H9 (cell line): ENCODE data around the gene C17orf78. TPM values are rescaled to one million over a fixed set of nuclear protein-coding genes. Genes with fewer than 3 reads are reported as not detected.

ENCODE experiments used
- DNase-seq: peaks from one replicate; pipeline ENCODE4 v3.0.0-alpha.2; 2017
- H2AFZ ChIP-seq: one replicate; pipeline ENCODE4 v1.6.1; 2013; ENCODE audit warnings: mild to moderate bottlenecking, low read length, control low read depth, moderate library complexity
- H2AK5ac ChIP-seq: 2 replicates; pipeline ENCODE4 v1.6.1; 2013; ENCODE audit warnings: low read length, control low read depth, mixed read lengths; ENCODE audit not compliant: insufficient read length
- H2BK120ac ChIP-seq: one replicate; pipeline ENCODE4 v1.6.1; 2013; ENCODE audit warnings: low read depth, mild to moderate bottlenecking, low read length, control low read depth, inconsistent platforms; ENCODE audit not compliant: poor library complexity, severe bottlenecking
- H2BK12ac ChIP-seq: 2 replicates; pipeline ENCODE4 v1.6.1; 2013; ENCODE audit warnings: low read length, control low read depth, mixed read lengths, low read depth; ENCODE audit not compliant: insufficient read length
- H2BK15ac ChIP-seq: 2 replicates; pipeline ENCODE4 v1.6.1; 2013; ENCODE audit warnings: low read depth, low read length, control low read depth
- H2BK20ac ChIP-seq: one replicate; pipeline ENCODE4 v1.6.1; 2013; ENCODE audit warnings: low read depth, mild to moderate bottlenecking, low read length, control low read depth, inconsistent platforms; ENCODE audit not compliant: poor library complexity, severe bottlenecking
- H2BK5ac ChIP-seq: 2 replicates; pipeline ENCODE4 v1.6.1; 2013; ENCODE audit warnings: low read length, control low read depth, mixed read lengths; ENCODE audit not compliant: insufficient read length
- H3K14ac ChIP-seq: 2 replicates; pipeline ENCODE4 v1.6.1; 2013; ENCODE audit warnings: low read length, control low read depth; ENCODE audit not compliant: insufficient read depth
- H3K18ac ChIP-seq: 2 replicates; pipeline ENCODE4 v1.6.1; 2013; ENCODE audit warnings: low read depth, mild to moderate bottlenecking, mixed read lengths, low read length, control low read depth; ENCODE audit not compliant: insufficient read length
- H3K23ac ChIP-seq: 2 replicates; pipeline ENCODE4 v1.6.1; 2013; ENCODE audit warnings: low read length, control low read depth, mixed read lengths, low read depth; ENCODE audit not compliant: insufficient read length
- H3K23me2 ChIP-seq: 2 replicates; pipeline ENCODE4 v1.6.1; 2013; ENCODE audit warnings: low read depth, mild to moderate bottlenecking, mixed read lengths, low read length, control low read depth; ENCODE audit not compliant: insufficient read length, poor library complexity, severe bottlenecking
- H3K27ac ChIP-seq: 2 replicates; pipeline ENCODE4 v1.5.1; 2013; ENCODE audit warnings: low read length, control low read depth, mixed read lengths, low read depth; ENCODE audit not compliant: insufficient read length
- H3K27me3 ChIP-seq: 2 replicates; pipeline ENCODE4 v1.6.1; 2013; ENCODE audit warnings: low read length, control low read depth, inconsistent platforms; ENCODE audit not compliant: insufficient read depth
- H3K4ac ChIP-seq: 2 replicates; pipeline ENCODE4 v1.6.1; 2013; ENCODE audit warnings: low read depth, mild to moderate bottlenecking, control low read depth, inconsistent platforms, low read length, moderate library complexity
- H3K4me1 ChIP-seq: 2 replicates; pipeline ENCODE4 v1.6.1; 2013; ENCODE audit warnings: low read length, control low read depth, inconsistent platforms; ENCODE audit not compliant: insufficient read depth
- H3K4me2 ChIP-seq: 2 replicates; pipeline ENCODE4 v1.6.1; 2013; ENCODE audit warnings: low read length, control low read depth, mixed read lengths; ENCODE audit not compliant: insufficient read length, insufficient read depth
- H3K56ac ChIP-seq: 2 replicates; pipeline ENCODE4 v1.6.1; 2013; ENCODE audit warnings: low read depth, mild to moderate bottlenecking, mixed read lengths, low read length, control low read depth; ENCODE audit not compliant: insufficient read length
- H3K79me1 ChIP-seq: 2 replicates; pipeline ENCODE4 v1.6.1; 2013; ENCODE audit warnings: low read depth, mild to moderate bottlenecking, moderate library complexity, low read length, control low read depth, inconsistent platforms; ENCODE audit not compliant: insufficient read depth, poor library complexity, severe bottlenecking
- H3K79me2 ChIP-seq: 2 replicates; pipeline ENCODE4 v1.6.1; 2013; ENCODE audit warnings: low read length, control low read depth, inconsistent platforms; ENCODE audit not compliant: insufficient read depth
- H3K9ac ChIP-seq: 2 replicates; pipeline ENCODE4 v1.6.1; 2013; ENCODE audit warnings: low read length, control low read depth, mixed read lengths; ENCODE audit not compliant: insufficient read length; ENCODE audit errors: extremely low read depth
- H3K9me3 ChIP-seq: one replicate; pipeline ENCODE4 v1.6.1; 2013; ENCODE audit warnings: low read depth, low read length, inconsistent platforms; ENCODE audit not compliant: control insufficient read depth
- H3T11ph ChIP-seq: one replicate; pipeline ENCODE4 v1.6.1; 2013; ENCODE audit warnings: mild to moderate bottlenecking, low read length, control low read depth, inconsistent platforms
- H4K20me1 ChIP-seq: one replicate; pipeline ENCODE4 v1.6.1; 2013; ENCODE audit not compliant: control insufficient read depth, insufficient read length, insufficient read depth
- H4K5ac ChIP-seq: 2 replicates; pipeline ENCODE4 v1.6.1; 2013; ENCODE audit warnings: low read depth, mild to moderate bottlenecking, mixed read lengths, low read length, control low read depth; ENCODE audit not compliant: insufficient read length
- H4K8ac ChIP-seq: replicated peaks from 2 replicates; pipeline ENCODE4 v1.6.1; 2013; ENCODE audit warnings: low read length, control low read depth, mixed read lengths, low read depth; ENCODE audit not compliant: insufficient read length
- H4K91ac ChIP-seq: 2 replicates; pipeline ENCODE4 v1.6.1; 2013; ENCODE audit warnings: low read depth, mild to moderate bottlenecking, moderate library complexity, mixed read lengths, low read length, control low read depth; ENCODE audit not compliant: insufficient read length
- H3K27ac Mint-ChIP-seq, 3 experiments: 2 replicates in 2 of 3; 3 replicates in 1 of 3; pipeline ENCODE4 v1.8.0; 2020 to 2021; ENCODE audit warnings: mixed read lengths in 3 of 3, mild to moderate bottlenecking in 1 of 3, moderate library complexity in 1 of 3
- H3K27me3 Mint-ChIP-seq: 2 replicates; pipeline ENCODE4 v1.8.0; 2021; ENCODE audit warnings: low read depth, mild to moderate bottlenecking, moderate library complexity, mixed read lengths
- H3K36me3 Mint-ChIP-seq, 3 experiments: 2 replicates in 2 of 3; 3 replicates in 1 of 3; pipeline ENCODE4 v1.8.0; 2020 to 2021; ENCODE audit warnings: low read depth in 3 of 3, mixed read lengths in 3 of 3; ENCODE audit not compliant: insufficient read depth in 1 of 3
- H3K4me1 Mint-ChIP-seq, 2 experiments: 2 replicates each; pipeline ENCODE4 v1.8.0; 2020; ENCODE audit warnings: mixed read lengths in 2 of 2
- H3K4me3 Mint-ChIP-seq, 2 experiments: 2 replicates in 1 of 2; 3 replicates in 1 of 2; pipeline ENCODE4 v1.8.0; 2020 to 2021; ENCODE audit warnings: mild to moderate bottlenecking in 2 of 2, mixed read lengths in 2 of 2, moderate library complexity in 1 of 2
- H3K9me3 Mint-ChIP-seq, 2 experiments: 2 replicates in 1 of 2; 3 replicates in 1 of 2; pipeline ENCODE4 v1.8.0; 2020; ENCODE audit warnings: mild to moderate bottlenecking in 2 of 2, mixed read lengths in 2 of 2, moderate library complexity in 1 of 2
- WGBS: extraction: QIAGEN DNeasy Blood & Tissue Kit; methylation state at CpG from one replicate; pipeline ENCODE4 v1.1.7; 2013; ENCODE audit warnings: missing lambda C conversion rate, low lambda C conversion rate, mixed read lengths; ENCODE audit not compliant: insufficient read length; ENCODE audit errors: extremely low coverage; 5-methylcytosine and 5-hydroxymethylcytosine counted together
- total RNA-seq: library from RNA; stranded (reverse); gene quantifications from 2 replicates; pipeline ENCODE4 v1.2.1, GENCODE V29; 2021
- TF ChIP-seq, protein P1 (sequence below): fragments of 200-600 bp; sonication (generic); conservative IDR thresholded peaks from 3 replicates; pipeline ENCODE4 v1.8.0; 2021; ENCODE audit warnings: antibody characterized with exemption, mild to moderate bottlenecking

The C17orf78 gene
- total RNA-seq, 1 experiment from 2014 or later: not detected

DNA sequence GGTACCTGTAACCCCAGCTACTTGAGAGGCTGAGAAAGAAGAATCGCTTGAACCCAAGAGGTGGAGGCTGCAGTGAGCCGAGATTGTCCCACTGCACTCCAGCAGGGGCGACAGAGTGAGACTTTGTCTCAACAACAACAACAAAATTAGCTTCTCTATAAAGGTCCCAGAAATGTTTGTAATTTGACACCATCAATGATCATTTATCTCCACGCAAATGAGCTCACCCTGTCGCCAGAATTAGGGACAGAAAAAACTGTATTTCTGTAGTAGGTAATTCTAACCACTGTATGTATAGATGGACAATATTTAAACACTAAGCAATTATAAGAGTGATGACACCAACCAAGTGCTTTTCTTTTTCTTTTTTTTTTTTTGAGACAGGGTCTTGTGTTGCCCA lies 10.7 kb downstream of the C17orf78 start:
- Histone ChIP-seq H3K23me2 (no peaks in the 10 kb centered on the region), H2AFZ (no peak overlapping the region), H4K8ac (no peak overlapping the region), H3K27ac (no peak overlapping the region), H2BK15ac (no peak overlapping the region), H2BK12ac (no peak overlapping the region), H4K91ac (no peak overlapping the region), H4K5ac (no peak overlapping the region), H2BK5ac (no peak overlapping the region), H3K79me1 (no peaks in the 10 kb centered on the region), H3K23ac (no peak overlapping the region), H3K4ac (no peak overlapping the region), H3K18ac (no peak overlapping the region), H3K56ac (no peak overlapping the region), H3K4me2 (no peak overlapping the region), H2BK20ac (no peak overlapping the region), H3K9ac (no peak overlapping the region), H3K27me3 (no peaks in the 10 kb centered on the region), H3K79me2 (no peaks in the 10 kb centered on the region), H2AK5ac (no peak overlapping the region), H4K20me1 (no peaks in the 10 kb centered on the region), H3K14ac (no peak overlapping the region), H2BK120ac (no peak overlapping the region), H3T11ph (no peak overlapping the region), H3K4me1 (no peaks in the 10 kb centered on the region), H3K9me3 (no peaks in the 10 kb centered on the region)
- no peaks in the 10 kb centered on the region for H3K27me3 Mint-ChIP-seq
- no peaks in the 10 kb centered on the region for H3K9me3 Mint-ChIP-seq
- H3K36me3 Mint-ChIP-seq: no peaks in the 10 kb centered on the region
- no peak overlapping the region for H3K27ac Mint-ChIP-seq
- H3K4me3 Mint-ChIP-seq: no peak overlapping the region
- no peak for DNase-seq
- H3K4me1 Mint-ChIP-seq: peaks cover 4 to 10% of the 10 kb centered on the region in 2 experiments
- TF ChIP-seq, protein P1, sequence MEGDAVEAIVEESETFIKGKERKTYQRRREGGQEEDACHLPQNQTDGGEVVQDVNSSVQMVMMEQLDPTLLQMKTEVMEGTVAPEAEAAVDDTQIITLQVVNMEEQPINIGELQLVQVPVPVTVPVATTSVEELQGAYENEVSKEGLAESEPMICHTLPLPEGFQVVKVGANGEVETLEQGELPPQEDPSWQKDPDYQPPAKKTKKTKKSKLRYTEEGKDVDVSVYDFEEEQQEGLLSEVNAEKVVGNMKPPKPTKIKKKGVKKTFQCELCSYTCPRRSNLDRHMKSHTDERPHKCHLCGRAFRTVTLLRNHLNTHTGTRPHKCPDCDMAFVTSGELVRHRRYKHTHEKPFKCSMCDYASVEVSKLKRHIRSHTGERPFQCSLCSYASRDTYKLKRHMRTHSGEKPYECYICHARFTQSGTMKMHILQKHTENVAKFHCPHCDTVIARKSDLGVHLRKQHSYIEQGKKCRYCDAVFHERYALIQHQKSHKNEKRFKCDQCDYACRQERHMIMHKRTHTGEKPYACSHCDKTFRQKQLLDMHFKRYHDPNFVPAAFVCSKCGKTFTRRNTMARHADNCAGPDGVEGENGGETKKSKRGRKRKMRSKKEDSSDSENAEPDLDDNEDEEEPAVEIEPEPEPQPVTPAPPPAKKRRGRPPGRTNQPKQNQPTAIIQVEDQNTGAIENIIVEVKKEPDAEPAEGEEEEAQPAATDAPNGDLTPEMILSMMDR: peak; percentile 39; the same call in 2 of the 3 replicates
- WGBS: no CpG with 5 or more reads among the region's 5 CpGs
